GM19372 (cell line): Measurements from ENCODE around the gene GFOD1.
"Not testable (repeated sequence)": the region's sequence is repeated elsewhere in the genome, so short reads cannot be mapped to it uniquely, and the experiment has no call there.

Experiments used
- ATAC-seq: cut with Tn5 transposase; IDR thresholded peaks from one replicate; pipeline ENCODE4 v1.9.1; 2021; ENCODE audit warnings: mild to moderate bottlenecking, low read depth, moderate library complexity; ENCODE audit not compliant: unreplicated experiment

GFOD1 gene

GRCh38 chr6:13332349-13332706 lies 155.1 kb downstream of the GFOD1 start:
- ATAC-seq: no peak

- ATAC-seq: no peak
Measured at GRCh38 chr6:13331516-13332348, 155.7 kb downstream of the GFOD1 start.

DNA sequence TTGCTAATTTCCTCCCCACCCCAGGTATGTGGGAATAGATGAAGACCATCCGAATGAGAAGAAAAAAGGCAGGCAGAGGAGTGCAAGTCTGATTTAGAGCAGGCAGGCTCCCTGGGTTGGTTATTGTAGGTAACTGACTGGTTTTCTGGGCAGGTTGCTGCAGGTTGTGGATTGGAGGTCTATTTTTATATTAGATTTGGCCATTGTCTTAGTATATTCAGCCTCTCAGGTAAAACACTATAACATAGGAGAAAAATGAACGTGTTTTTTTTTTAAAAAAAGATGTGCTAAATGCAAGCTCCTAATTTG lies 158.6 kb downstream of the GFOD1 start:
- ATAC-seq: no peak

DNA sequence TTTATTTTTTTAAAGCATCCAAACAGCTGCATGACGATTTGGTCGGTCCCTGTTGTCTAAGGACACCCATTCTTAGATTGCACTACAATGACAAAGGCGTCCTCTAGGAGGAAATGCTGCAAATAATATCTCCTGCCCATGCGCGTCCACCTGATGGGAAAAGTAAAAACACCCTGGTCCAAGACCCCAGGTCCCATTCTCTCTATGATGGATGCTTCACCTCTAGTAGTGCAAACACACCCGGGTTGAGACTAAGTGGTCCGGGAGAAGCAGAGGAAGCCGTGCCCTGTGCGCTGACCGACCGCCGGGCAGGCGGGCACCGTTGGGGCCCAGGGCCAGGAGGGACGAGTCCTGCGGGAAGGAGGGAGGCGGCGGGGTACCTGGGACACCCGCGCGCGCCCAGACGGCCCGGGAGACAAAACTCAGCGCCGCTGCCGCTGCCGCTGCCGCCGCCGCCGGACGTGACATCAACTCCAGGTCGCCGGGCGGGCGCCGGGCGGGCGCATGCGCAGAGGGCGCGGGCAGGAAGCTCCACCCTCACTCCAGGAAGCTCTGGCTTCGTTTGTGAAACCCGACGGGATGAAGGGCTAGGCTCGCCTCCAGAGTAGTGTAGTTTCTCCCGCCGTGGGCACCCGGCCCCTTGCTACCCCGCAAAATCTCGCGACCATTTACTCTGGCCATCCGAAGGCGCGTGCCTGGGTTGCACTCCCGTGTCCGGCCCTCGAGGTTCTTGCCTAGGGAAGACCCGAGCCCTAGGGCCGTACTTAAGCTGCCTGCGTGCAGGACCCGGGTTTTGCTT lies 159.1 kb downstream of the GFOD1 start, which contains the start of gene TBC1D7:
Gene TBC1D7 (minus strand): TSS at position 462 of the 799 bp plus-strand sequence. CDS start 1,639 bp downstream, outside the sequence.
- peak; percentile 91 for ATAC-seq

DNA sequence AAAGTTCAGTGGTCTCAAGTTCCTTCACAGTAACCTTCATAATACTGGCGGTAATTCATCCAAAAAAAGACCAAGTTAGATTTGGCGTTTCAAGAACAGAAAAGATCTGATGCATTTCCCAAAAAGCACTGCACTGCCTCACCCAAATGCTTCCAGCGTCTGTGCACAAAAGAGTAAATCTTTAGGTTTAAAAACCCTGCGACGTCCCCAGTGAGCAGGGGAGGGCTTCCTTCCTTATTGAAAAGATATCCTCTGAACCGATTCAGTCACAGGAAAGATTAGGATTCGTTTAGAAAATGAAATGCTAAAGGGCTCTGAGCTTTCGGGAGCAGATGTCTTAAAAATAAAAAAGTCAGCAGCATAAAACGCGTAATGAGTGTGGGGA lies 159.7 kb downstream of the GFOD1 start:
- ATAC-seq: no peak

DNA sequence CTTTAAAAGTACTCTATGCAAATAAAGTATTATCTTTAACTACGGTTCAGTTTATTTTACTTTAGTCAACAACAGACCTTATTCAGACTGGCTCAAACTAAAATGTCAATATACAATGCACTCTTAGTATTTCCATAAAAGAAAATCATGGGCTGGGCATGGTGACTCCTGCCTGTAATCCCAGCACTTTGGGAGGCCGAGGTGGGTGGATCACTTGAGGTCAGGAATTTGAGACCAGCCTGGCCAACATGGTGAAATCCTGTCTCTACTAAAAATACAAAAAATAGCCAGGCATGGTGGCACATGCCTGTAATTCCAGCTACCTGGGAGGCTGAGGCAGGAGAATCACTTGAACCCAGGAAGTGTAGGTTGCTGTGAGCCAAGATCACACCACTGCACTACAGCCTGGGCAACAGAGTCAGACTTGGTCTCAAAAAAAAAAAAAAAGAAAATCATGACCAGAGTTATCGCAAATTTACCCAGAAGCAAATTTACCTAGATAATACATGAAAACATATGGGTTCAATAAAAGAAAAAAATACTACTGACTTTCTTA lies 161.3 kb downstream of the GFOD1 start:
- not testable (repeated sequence) for ATAC-seq

- no peak for ATAC-seq
Measured at GRCh38 chr6:13319891-13320564, 167.4 kb downstream of the GFOD1 start.

- no peak for ATAC-seq
Measured at GRCh38 chr6:13318821-13319220, 168.6 kb downstream of the GFOD1 start.

GRCh38 chr6:13315896-13316295 lies 171.5 kb downstream of the GFOD1 start:
- ATAC-seq: no peak

DNA sequence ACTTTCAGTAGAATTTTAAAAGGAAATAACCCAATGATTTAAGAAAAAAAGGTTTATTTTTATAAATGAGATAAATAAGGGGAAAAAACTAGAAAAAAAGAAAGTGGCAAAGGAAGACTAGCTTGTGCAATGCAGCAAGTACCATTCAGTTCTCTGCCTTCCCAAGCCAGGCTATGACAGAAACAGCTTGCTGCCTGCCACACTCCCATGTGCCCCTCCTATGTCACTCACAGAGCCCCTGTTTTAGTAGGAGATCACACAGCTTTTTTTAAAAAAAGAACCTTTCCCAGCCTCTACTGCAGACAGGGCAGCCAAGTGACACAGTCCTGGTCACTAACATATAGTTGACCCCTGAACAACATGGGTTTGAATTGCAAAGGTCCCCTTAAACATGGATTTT lies 172.6 kb downstream of the GFOD1 start:
- no peak for ATAC-seq

GRCh38 chr6:13311155-13311554 lies 176.2 kb downstream of the GFOD1 start:
- no peak for ATAC-seq

DNA sequence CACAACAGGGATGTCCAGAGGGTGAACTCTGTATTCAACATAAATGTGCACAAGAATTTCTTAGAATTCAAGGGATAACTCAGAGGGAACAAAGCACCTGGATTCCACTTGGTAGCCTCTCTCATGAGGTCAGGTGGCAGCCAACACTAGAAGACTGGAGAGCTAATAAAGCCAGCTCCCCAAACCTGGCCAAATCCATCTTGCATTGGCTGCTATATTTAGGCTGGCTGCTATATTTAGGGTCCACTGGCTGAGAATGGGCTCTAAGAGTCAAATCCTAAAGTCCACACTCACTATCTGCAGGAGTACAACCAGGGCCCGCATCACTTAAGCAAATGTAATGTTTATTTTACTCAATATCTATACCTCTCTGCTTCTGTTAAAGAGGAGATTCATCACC lies 179.1 kb downstream of the GFOD1 start:
- ATAC-seq: no peak
